ENCODE measurements around the gene GPR173. TPM values are rescaled to one million over a fixed set of nuclear protein-coding genes. Genes with fewer than 3 reads are reported as not detected.

Gene GPR173
- total and polyA plus RNA-seq, 2 of the 8 experiments (the other 6 are each of a cell fraction or from before 2014, with no cell fraction given), result 7.0 to 11.3 TPM

DNA sequence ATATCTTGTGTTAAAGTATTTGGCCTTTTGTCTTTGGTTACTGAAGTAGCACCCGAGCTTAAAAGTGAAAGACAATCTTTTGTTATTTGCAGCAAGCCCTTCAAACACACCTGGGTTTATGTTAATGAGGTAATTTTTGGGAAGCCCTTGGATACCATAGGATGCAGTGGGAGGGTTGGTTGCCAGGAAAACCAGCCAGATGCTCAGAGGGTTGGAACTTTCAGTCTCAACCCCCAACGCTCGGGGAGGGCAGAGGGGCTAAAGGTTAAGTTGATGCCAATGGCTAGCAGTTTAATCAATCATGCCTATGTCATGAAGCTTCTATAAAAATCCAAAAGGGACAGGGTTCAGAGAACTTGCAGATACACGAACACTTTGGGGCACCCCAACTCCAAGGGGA, 17.2 kb upstream of the GPR173 start:
- Histone ChIP-seq H3K4me3 (ENCODE audit: extremely low read depth in 1 of 4, insufficient read depth in 2 of 4, low read depth in 3 of 4, low read length in 4 of 4) (no peak overlapping the region), H3K23ac (ENCODE audit: insufficient read length) (no peak overlapping the region), H3K79me2 (ENCODE audit: control insufficient read depth in 1 of 2, insufficient read depth in 2 of 2, low read length in 2 of 2) (no peaks in the 10 kb centered on the region), H2BK15ac (ENCODE audit: low read length) (no peak overlapping the region), H3K4me2 (ENCODE audit: insufficient read depth in 1 of 2, low read depth in 2 of 2, low read length in 2 of 2) (no peak overlapping the region; a peak in 1 of 4 replicates), H2BK12ac (ENCODE audit: low read depth, low read length) (no peak overlapping the region), H3K27me3 (replicated peaks in 1 of 4; ENCODE audit: control insufficient read depth in 3 of 4, extremely low read depth in 1 of 4, insufficient read depth in 3 of 4, low read length in 3 of 4) (no peaks in the 10 kb centered on the region), H3K9me3 (ENCODE audit: insufficient read depth in 2 of 2, low read depth in 1 of 2, low read length in 1 of 2) (no peaks in the 10 kb centered on the region), H3K18ac (ENCODE audit: extremely low read depth, low read length) (no peak overlapping the region), H4K91ac (replicated peaks; ENCODE audit: insufficient read length, low read length) (no peak overlapping the region), H3K56ac (replicated peaks; ENCODE audit: insufficient read length, low read depth, low read length) (no peak overlapping the region), H2AK5ac (ENCODE audit: low read depth, low read length) (no peak overlapping the region), H3K27ac (ENCODE audit: low read depth, low read length) (no peak overlapping the region), H4K20me1 (replicated peaks in 1 of 2; ENCODE audit: control insufficient read depth in 1 of 2, insufficient read depth in 2 of 2, low read length in 2 of 2) (no peaks in the 10 kb centered on the region), H2BK120ac (replicated peaks; ENCODE audit: low read depth, low read length) (no peak overlapping the region), H2AFZ (ENCODE audit: low read length) (no peak overlapping the region), H4K5ac (ENCODE audit: insufficient read length, low read depth, low read length) (no peak overlapping the region), H3K36me3 (ENCODE audit: control insufficient read depth in 2 of 4, insufficient read depth in 4 of 4, low read length in 3 of 4) (no peaks in the 10 kb centered on the region), H2BK5ac (ENCODE audit: low read depth, low read length) (no peak overlapping the region), H3K4me1 (replicated peaks in 1 of 4; ENCODE audit: control insufficient read depth in 3 of 4, insufficient read depth in 4 of 4, low read length in 3 of 4) (no peaks in the 10 kb centered on the region), H4K8ac (ENCODE audit: extremely low read depth, insufficient read depth, low read length) (no peak overlapping the region), H3K4ac (replicated peaks; ENCODE audit: insufficient read length, low read depth, low read length) (no peak overlapping the region), H3K14ac (ENCODE audit: insufficient read length) (no peak overlapping the region), H2BK20ac (ENCODE audit: low read length) (no peak overlapping the region), H3K9ac (replicated peaks in 1 of 4; ENCODE audit: extremely low read depth in 1 of 4, low read depth in 3 of 4, low read length in 3 of 4) (no peak overlapping the region), H3K23me2 (ENCODE audit: low read depth, low read length) (no peaks in the 10 kb centered on the region), H3K79me1 (ENCODE audit: low read depth, low read length) (no peaks in the 10 kb centered on the region)
- no peak for FAIRE-seq
- CTCF ChIA-PET (ENCODE audit: partially characterized antibody), result no interaction called here
- no peak for DNase-seq (ENCODE audit: low read depth in 1 of 2, low spot score in 2 of 2)
- POLR2A ChIA-PET (ENCODE audit: partially characterized antibody), result no interaction called here
- WGBS, 2 experiments (ENCODE audit: extremely low coverage in 1 of 2, insufficient coverage in 1 of 2, insufficient read length in 1 of 2, insufficient replicate concordance in 2 of 2, low coverage in 1 of 2, low lambda C conversion rate in 2 of 2, missing lambda C conversion rate in 1 of 2), result 64% methylated on average over 4 of the region's 4 CpGs; no CpG with 5 or more reads in 1 of the 2 experiments
- TF ChIP-seq EZH2 (IDR thresholded peaks at IDR 0.05; ENCODE audit: low read depth, low read length, severe bottlenecking) (no peak), ZNF274 (IDR thresholded peaks at IDR 0.05; ENCODE audit: borderline replicate concordance, extremely low read depth, low read length) (no peak), HDAC6 (IDR thresholded peaks at IDR 0.05; ENCODE audit: low read depth, low read length) (no peak), EP300 (IDR thresholded peaks at IDR 0.05; ENCODE audit: borderline replicate concordance in 1 of 2, low read depth in 2 of 2, low read length in 2 of 2) (no peak), RAD21 (IDR thresholded peaks at IDR 0.05 in 1 of 2, conservative IDR thresholded peaks at IDR 0.05 in 1 of 2; ENCODE audit: low read depth in 2 of 2, low read length in 2 of 2) (no peak), CBX8 (IDR thresholded peaks at IDR 0.05; ENCODE audit: borderline replicate concordance, low read depth, low read length) (no peak), POU5F1 (IDR thresholded peaks at IDR 0.05; ENCODE audit: low read depth, low read length) (no peak), SP1 (IDR thresholded peaks at IDR 0.05; ENCODE audit: low read depth, low read length) (no peak), CHD1 (IDR thresholded peaks at IDR 0.05; ENCODE audit: low read depth, low read length) (no peak), BRCA1 (IDR thresholded peaks at IDR 0.05; ENCODE audit: low read depth, low read length) (no peak), CREB1 (IDR thresholded peaks at IDR 0.05) (no peak), NRF1 (IDR thresholded peaks at IDR 0.05; ENCODE audit: low read depth, low read length) (no peak), SIN3A (conservative IDR thresholded peaks at IDR 0.05 in 1 of 2, IDR thresholded peaks at IDR 0.05 in 1 of 2; ENCODE audit: low read depth in 1 of 2, low read length in 2 of 2) (no peak)
- TF ChIP-seq, protein P1, sequence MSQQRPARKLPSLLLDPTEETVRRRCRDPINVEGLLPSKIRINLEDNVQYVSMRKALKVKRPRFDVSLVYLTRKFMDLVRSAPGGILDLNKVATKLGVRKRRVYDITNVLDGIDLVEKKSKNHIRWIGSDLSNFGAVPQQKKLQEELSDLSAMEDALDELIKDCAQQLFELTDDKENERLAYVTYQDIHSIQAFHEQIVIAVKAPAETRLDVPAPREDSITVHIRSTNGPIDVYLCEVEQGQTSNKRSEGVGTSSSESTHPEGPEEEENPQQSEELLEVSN (IDR thresholded peaks at IDR 0.05), result no peak
